LNCAP (cell line): Measurements from ENCODE around the gene MKS1.

Source experiments
- CTCF ChIP-seq: fragments of 450-650 bp; IDR thresholded peaks from 2 replicates; pipeline ENCODE4 v1.5.1; 2017; ENCODE audit warnings: mild to moderate bottlenecking

MKS1 gene

GRCh38 chr17:58195518-58196123 lies 23.4 kb downstream of the MKS1 start:
- TF ChIP-seq CTCF = no peak

GRCh38 chr17:58193641-58194255 lies 25.3 kb downstream of the MKS1 start:
- no peak for TF ChIP-seq CTCF

- no peak for TF ChIP-seq CTCF
These were observed 26.4 kb downstream of the MKS1 start, which contains the start of gene EPX for GRCh38 chr17:58192612-58193011. EPX (plus strand) TSS chr17:58192726; CDS start chr17:58192847, 121 bp downstream.

GRCh38 chr17:58191241-58191896 lies 27.7 kb downstream of the MKS1 start:
- no peak for TF ChIP-seq CTCF

GRCh38 chr17:58189436-58190146 lies 29.5 kb downstream of the MKS1 start:
- no peak for TF ChIP-seq CTCF

- TF ChIP-seq CTCF = no peak
These were observed 31.4 kb downstream of the MKS1 start for GRCh38 chr17:58187675-58188074.

GRCh38 chr17:58187063-58187462 lies 32.0 kb downstream of the MKS1 start:
- no peak for TF ChIP-seq CTCF
